ENCODE measurements around the gene ITPR3. TPM values are rescaled to one million over a fixed set of nuclear protein-coding genes. Genes with fewer than 3 reads are reported as not detected.
A peak's percentile ranks its signal among the peaks of the same experiment; 100 is the strongest.

ITPR3 gene
- total and polyA plus RNA-seq, 2 of the 13 experiments (the other 11 are each of a cell fraction or from before 2014, with no cell fraction given), result 3.8 to 21.4 TPM

DNA sequence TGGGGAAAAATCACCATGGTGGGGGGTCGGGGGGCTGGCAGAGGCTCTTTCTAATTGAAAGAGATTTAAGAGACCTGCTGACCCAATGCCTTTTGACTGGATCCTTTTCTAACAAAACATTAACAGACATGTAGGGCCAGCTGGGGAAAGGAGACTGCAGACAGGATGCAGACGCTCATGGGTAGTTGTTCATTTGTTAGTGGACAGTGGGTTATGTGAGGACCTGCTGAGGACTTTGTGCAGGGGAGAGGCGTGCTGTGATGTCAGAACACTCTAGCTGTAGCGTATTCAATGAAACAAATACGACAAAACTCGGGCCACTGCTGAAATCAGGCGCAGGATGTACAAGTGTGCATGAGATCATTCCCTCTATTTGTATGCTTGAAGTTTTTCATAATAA lies 124.4 kb downstream of the ITPR3 start (continued):
- TF ChIP-seq CREB1 (IDR thresholded peaks at IDR 0.05), result 0 out of 2 replicates have a peak, but pooled peaks have one; percentile 3
- TF ChIP-seq CREB1 (CRISPR knock-in tag; IDR thresholded peaks at IDR 0.05), result no peak
- peak; percentile 25; the same call in 1 of the 2 replicates for TF ChIP-seq HNF4A (CRISPR knock-in tag; IDR thresholded peaks at IDR 0.05)
- TF ChIP-seq, protein P1, sequence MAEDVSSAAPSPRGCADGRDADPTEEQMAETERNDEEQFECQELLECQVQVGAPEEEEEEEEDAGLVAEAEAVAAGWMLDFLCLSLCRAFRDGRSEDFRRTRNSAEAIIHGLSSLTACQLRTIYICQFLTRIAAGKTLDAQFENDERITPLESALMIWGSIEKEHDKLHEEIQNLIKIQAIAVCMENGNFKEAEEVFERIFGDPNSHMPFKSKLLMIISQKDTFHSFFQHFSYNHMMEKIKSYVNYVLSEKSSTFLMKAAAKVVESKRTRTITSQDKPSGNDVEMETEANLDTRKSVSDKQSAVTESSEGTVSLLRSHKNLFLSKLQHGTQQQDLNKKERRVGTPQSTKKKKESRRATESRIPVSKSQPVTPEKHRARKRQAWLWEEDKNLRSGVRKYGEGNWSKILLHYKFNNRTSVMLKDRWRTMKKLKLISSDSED (CRISPR knock-in tag; IDR thresholded peaks at IDR 0.05), result no peak
- TF ChIP-seq, protein P2, sequence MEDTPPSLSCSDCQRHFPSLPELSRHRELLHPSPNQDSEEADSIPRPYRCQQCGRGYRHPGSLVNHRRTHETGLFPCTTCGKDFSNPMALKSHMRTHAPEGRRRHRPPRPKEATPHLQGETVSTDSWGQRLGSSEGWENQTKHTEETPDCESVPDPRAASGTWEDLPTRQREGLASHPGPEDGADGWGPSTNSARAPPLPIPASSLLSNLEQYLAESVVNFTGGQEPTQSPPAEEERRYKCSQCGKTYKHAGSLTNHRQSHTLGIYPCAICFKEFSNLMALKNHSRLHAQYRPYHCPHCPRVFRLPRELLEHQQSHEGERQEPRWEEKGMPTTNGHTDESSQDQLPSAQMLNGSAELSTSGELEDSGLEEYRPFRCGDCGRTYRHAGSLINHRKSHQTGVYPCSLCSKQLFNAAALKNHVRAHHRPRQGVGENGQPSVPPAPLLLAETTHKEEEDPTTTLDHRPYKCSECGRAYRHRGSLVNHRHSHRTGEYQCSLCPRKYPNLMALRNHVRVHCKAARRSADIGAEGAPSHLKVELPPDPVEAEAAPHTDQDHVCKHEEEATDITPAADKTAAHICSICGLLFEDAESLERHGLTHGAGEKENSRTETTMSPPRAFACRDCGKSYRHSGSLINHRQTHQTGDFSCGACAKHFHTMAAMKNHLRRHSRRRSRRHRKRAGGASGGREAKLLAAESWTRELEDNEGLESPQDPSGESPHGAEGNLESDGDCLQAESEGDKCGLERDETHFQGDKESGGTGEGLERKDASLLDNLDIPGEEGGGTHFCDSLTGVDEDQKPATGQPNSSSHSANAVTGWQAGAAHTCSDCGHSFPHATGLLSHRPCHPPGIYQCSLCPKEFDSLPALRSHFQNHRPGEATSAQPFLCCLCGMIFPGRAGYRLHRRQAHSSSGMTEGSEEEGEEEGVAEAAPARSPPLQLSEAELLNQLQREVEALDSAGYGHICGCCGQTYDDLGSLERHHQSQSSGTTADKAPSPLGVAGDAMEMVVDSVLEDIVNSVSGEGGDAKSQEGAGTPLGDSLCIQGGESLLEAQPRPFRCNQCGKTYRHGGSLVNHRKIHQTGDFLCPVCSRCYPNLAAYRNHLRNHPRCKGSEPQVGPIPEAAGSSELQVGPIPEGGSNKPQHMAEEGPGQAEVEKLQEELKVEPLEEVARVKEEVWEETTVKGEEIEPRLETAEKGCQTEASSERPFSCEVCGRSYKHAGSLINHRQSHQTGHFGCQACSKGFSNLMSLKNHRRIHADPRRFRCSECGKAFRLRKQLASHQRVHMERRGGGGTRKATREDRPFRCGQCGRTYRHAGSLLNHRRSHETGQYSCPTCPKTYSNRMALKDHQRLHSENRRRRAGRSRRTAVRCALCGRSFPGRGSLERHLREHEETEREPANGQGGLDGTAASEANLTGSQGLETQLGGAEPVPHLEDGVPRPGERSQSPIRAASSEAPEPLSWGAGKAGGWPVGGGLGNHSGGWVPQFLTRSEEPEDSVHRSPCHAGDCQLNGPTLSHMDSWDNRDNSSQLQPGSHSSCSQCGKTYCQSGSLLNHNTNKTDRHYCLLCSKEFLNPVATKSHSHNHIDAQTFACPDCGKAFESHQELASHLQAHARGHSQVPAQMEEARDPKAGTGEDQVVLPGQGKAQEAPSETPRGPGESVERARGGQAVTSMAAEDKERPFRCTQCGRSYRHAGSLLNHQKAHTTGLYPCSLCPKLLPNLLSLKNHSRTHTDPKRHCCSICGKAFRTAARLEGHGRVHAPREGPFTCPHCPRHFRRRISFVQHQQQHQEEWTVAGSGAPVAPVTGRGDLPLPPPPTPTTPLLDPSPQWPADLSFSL (CRISPR knock-in tag; IDR thresholded peaks at IDR 0.05), result no peak
- TF ChIP-seq ZNF737 (CRISPR knock-in tag; IDR thresholded peaks at IDR 0.05; ENCODE audit: borderline replicate concordance), result no peak
- TF ChIP-seq, protein P3, sequence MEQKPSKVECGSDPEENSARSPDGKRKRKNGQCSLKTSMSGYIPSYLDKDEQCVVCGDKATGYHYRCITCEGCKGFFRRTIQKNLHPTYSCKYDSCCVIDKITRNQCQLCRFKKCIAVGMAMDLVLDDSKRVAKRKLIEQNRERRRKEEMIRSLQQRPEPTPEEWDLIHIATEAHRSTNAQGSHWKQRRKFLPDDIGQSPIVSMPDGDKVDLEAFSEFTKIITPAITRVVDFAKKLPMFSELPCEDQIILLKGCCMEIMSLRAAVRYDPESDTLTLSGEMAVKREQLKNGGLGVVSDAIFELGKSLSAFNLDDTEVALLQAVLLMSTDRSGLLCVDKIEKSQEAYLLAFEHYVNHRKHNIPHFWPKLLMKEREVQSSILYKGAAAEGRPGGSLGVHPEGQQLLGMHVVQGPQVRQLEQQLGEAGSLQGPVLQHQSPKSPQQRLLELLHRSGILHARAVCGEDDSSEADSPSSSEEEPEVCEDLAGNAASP (CRISPR knock-in tag; IDR thresholded peaks at IDR 0.05; ENCODE audit: borderline replicate concordance), result peak; percentile 73; the same call in 1 of the 2 replicates
- TF ChIP-seq ZNF329 (CRISPR knock-in tag; IDR thresholded peaks at IDR 0.05; ENCODE audit: low read depth), result no peak
- TF ChIP-seq NPAS2 (CRISPR knock-in tag; IDR thresholded peaks at IDR 0.05; ENCODE audit: borderline replicate concordance), result no peak
- no peak for TF ChIP-seq SIN3A (IDR thresholded peaks at IDR 0.05; ENCODE audit: borderline replicate concordance, low read depth, low read length)
- TF ChIP-seq HOXA3 (CRISPR knock-in tag; IDR thresholded peaks at IDR 0.05), result peak; percentile 28; the same call in 1 of the 2 replicates
- no peak for TF ChIP-seq MEF2D (CRISPR knock-in tag; IDR thresholded peaks at IDR 0.05)
- TF ChIP-seq, protein P4, sequence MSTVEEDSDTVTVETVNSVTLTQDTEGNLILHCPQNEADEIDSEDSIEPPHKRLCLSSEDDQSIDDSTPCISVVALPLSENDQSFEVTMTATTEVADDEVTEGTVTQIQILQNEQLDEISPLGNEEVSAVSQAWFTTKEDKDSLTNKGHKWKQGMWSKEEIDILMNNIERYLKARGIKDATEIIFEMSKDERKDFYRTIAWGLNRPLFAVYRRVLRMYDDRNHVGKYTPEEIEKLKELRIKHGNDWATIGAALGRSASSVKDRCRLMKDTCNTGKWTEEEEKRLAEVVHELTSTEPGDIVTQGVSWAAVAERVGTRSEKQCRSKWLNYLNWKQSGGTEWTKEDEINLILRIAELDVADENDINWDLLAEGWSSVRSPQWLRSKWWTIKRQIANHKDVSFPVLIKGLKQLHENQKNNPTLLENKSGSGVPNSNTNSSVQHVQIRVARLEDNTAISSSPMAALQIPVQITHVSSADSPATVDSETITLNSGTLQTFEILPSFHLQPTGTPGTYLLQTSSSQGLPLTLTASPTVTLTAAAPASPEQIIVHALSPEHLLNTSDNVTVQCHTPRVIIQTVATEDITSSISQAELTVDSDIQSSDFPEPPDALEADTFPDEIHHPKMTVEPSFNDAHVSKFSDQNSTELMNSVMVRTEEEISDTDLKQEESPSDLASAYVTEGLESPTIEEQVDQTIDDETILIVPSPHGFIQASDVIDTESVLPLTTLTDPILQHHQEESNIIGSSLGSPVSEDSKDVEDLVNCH (CRISPR knock-in tag; IDR thresholded peaks at IDR 0.05), result no peak
- TF ChIP-seq, protein P5, sequence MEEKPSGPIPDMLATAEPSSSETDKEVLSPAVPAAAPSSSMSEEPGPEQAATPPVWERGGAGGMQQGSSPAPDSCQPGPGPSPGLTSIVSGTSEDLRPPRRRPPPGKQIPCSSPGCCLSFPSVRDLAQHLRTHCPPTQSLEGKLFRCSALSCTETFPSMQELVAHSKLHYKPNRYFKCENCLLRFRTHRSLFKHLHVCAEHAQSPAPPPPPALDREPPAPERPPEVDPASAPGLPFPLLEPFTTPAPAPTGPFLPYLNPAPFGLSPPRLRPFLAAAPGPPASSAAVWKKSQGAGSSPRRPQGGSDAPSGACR (CRISPR knock-in tag; IDR thresholded peaks at IDR 0.05), result no peak
- TF ChIP-seq, protein P6, sequence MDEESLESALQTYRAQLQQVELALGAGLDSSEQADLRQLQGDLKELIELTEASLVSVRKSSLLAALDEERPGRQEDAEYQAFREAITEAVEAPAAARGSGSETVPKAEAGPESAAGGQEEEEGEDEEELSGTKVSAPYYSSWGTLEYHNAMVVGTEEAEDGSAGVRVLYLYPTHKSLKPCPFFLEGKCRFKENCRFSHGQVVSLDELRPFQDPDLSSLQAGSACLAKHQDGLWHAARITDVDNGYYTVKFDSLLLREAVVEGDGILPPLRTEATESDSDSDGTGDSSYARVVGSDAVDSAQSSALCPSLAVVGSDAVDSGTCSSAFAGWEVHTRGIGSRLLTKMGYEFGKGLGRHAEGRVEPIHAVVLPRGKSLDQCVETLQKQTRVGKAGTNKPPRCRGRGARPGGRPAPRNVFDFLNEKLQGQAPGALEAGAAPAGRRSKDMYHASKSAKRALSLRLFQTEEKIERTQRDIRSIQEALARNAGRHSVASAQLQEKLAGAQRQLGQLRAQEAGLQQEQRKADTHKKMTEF (CRISPR knock-in tag; IDR thresholded peaks at IDR 0.05), result no peak
- TF ChIP-seq ZNF510 (CRISPR knock-in tag; IDR thresholded peaks at IDR 0.05; ENCODE audit: low read depth), result no peak

Measured in HepG2 (cell line).